ENCODE data around the gene DTNB. TPM values are rescaled to one million over a fixed set of nuclear protein-coding genes. Genes with fewer than 3 reads are reported as not detected.

DTNB gene
- total and polyA plus RNA-seq, 2 experiments from 2014 or later = 10.3 to 13.9 TPM

- Histone ChIP-seq H3K36me3 (replicated peaks; ENCODE audit: insufficient read depth, low read depth) (no peaks in the 10 kb centered on the region), H3K4me2 (no peak overlapping the region), H3K4me3 (no peak overlapping the region), H4K20me1 (ENCODE audit: insufficient read depth, poor library complexity, severe bottlenecking) (no peaks in the 10 kb centered on the region), H3K4me1 (ENCODE audit: insufficient read depth) (no peaks in the 10 kb centered on the region), H3K27me3 (no peaks in the 10 kb centered on the region), H3K79me2 (no peaks in the 10 kb centered on the region), H3K27ac (no peak overlapping the region), H3K9me3 (ENCODE audit: low read depth) (no peaks in the 10 kb centered on the region), H3K9me2 (replicated peaks; ENCODE audit: insufficient read depth) (no peaks in the 10 kb centered on the region), H2AFZ (no peak overlapping the region)
- no peak for TF ChIP-seq CTCF (IDR thresholded peaks at IDR 0.05; ENCODE audit: poor library complexity)
- no peak for TF ChIP-seq EZH2 (IDR thresholded peaks at IDR 0.05; ENCODE audit: borderline replicate concordance)
- no peak for TF ChIP-seq EZH2phosphoT487 (IDR thresholded peaks at IDR 0.05; ENCODE audit: low read depth, severe bottlenecking, unreplicated experiment)
- 98% methylated on average over 9 of the region's 9 CpGs for WGBS (ENCODE audit: low lambda C conversion rate, missing lambda C conversion rate)
- DNase-seq (ENCODE audit: low spot score) = no peak
Measured at GRCh38 chr2:25701801-25702200, 28.4 kb upstream of the DTNB start.

DNA sequence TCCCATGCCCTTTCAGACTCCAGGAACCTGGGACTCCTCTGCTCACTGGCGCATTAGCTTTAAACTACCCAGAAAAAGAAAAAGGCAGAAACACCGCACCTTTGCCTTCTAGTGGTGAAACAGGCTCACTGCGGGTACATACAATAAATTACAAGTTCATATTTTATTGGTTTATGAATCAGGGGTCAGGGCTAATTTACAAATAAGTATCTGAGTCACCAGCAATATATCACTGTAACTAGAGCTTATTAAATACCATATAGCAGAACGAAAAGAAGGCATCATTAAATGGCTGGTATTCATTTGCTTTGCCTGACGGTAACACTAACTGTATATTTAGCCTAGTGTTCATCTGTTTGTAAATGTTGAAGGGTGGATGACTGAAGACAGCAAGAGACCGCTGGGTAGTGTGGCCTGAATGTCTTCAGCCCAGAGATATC is 26.9 kb upstream of the DTNB start:
- peak; percentile 70 for DNase-seq (ENCODE audit: low spot score)
- no peaks in the 10 kb centered on the region for H3K36me3 ChIP-seq (replicated peaks; ENCODE audit: insufficient read depth, low read depth)
- H3K4me1 ChIP-seq (ENCODE audit: insufficient read depth) = no peaks in the 10 kb centered on the region
- no peaks in the 10 kb centered on the region for H3K9me3 ChIP-seq (ENCODE audit: low read depth)
- H4K20me1 ChIP-seq (ENCODE audit: insufficient read depth, poor library complexity, severe bottlenecking) = no peaks in the 10 kb centered on the region
- WGBS (ENCODE audit: low lambda C conversion rate, missing lambda C conversion rate) = 40% methylated on average over 6 of the region's 6 CpGs
- no peak overlapping the region for H2AFZ ChIP-seq
- TF ChIP-seq CTCF (IDR thresholded peaks at IDR 0.05; ENCODE audit: poor library complexity) (peak; percentile 73), EZH2 (IDR thresholded peaks at IDR 0.05; ENCODE audit: borderline replicate concordance) (no peak)
- H3K27ac ChIP-seq = no peak overlapping the region
- H3K27me3 ChIP-seq = no peaks in the 10 kb centered on the region
- H3K4me3 ChIP-seq = no peak overlapping the region
- H3K9me2 ChIP-seq (replicated peaks; ENCODE audit: insufficient read depth) = no peaks in the 10 kb centered on the region
- H3K79me2 ChIP-seq = no peaks in the 10 kb centered on the region
- H3K4me2 ChIP-seq = no peak overlapping the region

DNA sequence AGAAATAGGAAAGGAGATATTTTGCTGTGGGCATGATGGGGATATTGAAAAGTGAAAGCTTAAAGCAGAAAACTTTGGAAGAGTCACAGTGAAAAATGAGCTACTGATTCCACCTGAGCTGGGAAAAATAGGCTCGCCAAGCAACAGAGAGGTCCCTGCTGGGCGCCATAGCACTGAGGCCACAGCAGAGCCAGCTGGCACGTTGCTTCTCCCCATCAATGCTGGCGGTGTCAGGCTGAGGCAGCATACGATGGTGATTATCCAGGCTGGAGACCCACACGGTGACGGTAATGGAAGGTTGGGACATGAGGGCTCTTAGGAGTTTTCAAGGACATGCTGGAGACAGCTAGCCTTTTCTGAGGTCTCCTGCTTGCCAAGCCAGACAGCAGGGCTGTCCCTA is 25.8 kb upstream of the DTNB start:
- Histone ChIP-seq H3K9me2 (replicated peaks; ENCODE audit: insufficient read depth) (no peaks in the 10 kb centered on the region), H3K27me3 (no peaks in the 10 kb centered on the region), H3K36me3 (replicated peaks; ENCODE audit: insufficient read depth, low read depth) (no peaks in the 10 kb centered on the region), H2AFZ (no peak overlapping the region), H3K4me1 (ENCODE audit: insufficient read depth) (no peaks in the 10 kb centered on the region), H4K20me1 (ENCODE audit: insufficient read depth, poor library complexity, severe bottlenecking) (no peaks in the 10 kb centered on the region), H3K27ac (no peak overlapping the region), H3K4me2 (no peak overlapping the region), H3K4me3 (no peak overlapping the region), H3K79me2 (no peaks in the 10 kb centered on the region), H3K9me3 (ENCODE audit: low read depth) (no peaks in the 10 kb centered on the region)
- TF ChIP-seq EZH2 (IDR thresholded peaks at IDR 0.05; ENCODE audit: borderline replicate concordance) (no peak), EZH2phosphoT487 (IDR thresholded peaks at IDR 0.05; ENCODE audit: low read depth, severe bottlenecking, unreplicated experiment) (no peak), CTCF (IDR thresholded peaks at IDR 0.05; ENCODE audit: poor library complexity) (no peak)
- WGBS (ENCODE audit: low lambda C conversion rate, missing lambda C conversion rate) = 94% methylated on average over 7 of the region's 7 CpGs
- no peak for DNase-seq (ENCODE audit: low spot score)

GRCh38 chr2:25698752-25699151 is 25.4 kb upstream of the DTNB start:
- no peaks in the 10 kb centered on the region for H3K27me3 ChIP-seq
- no peaks in the 10 kb centered on the region for H3K36me3 ChIP-seq (replicated peaks; ENCODE audit: insufficient read depth, low read depth)
- H3K4me2 ChIP-seq = no peak overlapping the region
- DNase-seq (ENCODE audit: low spot score) = peak; percentile 24
- no peak overlapping the region for H3K27ac ChIP-seq
- no peak overlapping the region for H3K4me3 ChIP-seq
- H3K9me3 ChIP-seq (ENCODE audit: low read depth) = no peaks in the 10 kb centered on the region
- TF ChIP-seq EZH2 (IDR thresholded peaks at IDR 0.05; ENCODE audit: borderline replicate concordance) = no peak
- no peak for TF ChIP-seq CTCF (IDR thresholded peaks at IDR 0.05; ENCODE audit: poor library complexity)
- no peak for TF ChIP-seq EZH2phosphoT487 (IDR thresholded peaks at IDR 0.05; ENCODE audit: low read depth, severe bottlenecking, unreplicated experiment)
- H3K79me2 ChIP-seq = no peaks in the 10 kb centered on the region
- no peaks in the 10 kb centered on the region for H4K20me1 ChIP-seq (ENCODE audit: insufficient read depth, poor library complexity, severe bottlenecking)
- no peaks in the 10 kb centered on the region for H3K4me1 ChIP-seq (ENCODE audit: insufficient read depth)
- H2AFZ ChIP-seq = no peak overlapping the region
- H3K9me2 ChIP-seq (replicated peaks; ENCODE audit: insufficient read depth) = no peaks in the 10 kb centered on the region
